ENCODE data around the gene MAGEB3.
"Not testable (repeated sequence)": the region's sequence is repeated elsewhere in the genome, so short reads cannot be mapped to it uniquely, and the experiment has no call there.

MAGEB3 gene, protein sequence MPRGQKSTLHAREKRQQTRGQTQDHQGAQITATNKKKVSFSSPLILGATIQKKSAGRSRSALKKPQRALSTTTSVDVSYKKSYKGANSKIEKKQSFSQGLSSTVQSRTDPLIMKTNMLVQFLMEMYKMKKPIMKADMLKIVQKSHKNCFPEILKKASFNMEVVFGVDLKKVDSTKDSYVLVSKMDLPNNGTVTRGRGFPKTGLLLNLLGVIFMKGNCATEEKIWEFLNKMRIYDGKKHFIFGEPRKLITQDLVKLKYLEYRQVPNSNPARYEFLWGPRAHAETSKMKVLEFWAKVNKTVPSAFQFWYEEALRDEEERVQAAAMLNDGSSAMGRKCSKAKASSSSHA

DNA sequence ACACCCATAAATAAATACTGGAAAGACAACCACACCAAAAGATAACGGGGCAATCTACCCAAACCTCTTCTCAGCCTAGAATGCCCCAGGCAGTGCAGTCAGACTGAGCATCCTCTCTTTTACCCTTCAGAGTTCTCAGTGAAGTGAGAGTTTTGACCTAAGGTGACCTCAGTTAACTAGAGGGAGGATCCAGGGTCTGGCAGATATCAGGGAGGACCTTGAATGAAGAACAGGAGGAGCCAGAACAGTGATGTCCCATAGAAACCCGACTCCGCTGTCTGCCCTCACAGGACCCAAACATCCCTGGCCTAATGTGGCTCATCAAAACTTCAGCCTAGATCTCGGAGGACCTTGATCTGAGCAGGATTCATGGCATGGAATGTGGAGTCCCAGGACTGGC is at the start of gene MAGEB3:
MAGEB3 (plus strand) TSS at position 263 of the 400 bp plus-strand sequence. CDS start 5,268 bp downstream, outside the sequence.
- no peak for DNase-seq (ENCODE audit: low read depth in 2 of 2)

DNA sequence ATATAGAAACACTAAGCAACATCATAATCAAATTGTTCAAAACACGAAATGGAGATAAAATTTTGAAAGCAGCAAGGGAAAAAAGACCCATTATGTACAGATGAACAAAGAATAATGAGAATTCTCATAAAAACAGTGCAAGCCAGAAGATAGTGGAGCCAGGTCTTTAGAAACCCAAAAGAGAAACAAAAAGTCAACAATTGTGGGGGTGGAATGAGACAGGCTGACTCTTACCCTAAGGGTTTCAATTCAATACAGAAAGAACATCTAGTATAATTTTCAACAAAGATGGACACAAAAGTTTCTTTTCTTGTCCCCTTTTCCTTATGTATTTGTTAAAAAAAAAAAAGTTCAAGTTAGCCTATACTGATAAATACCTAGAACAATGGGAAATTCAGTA is 49.1 kb upstream of the MAGEB3 start:
- DNase-seq (ENCODE audit: low read depth in 2 of 2), result no peak

DNA sequence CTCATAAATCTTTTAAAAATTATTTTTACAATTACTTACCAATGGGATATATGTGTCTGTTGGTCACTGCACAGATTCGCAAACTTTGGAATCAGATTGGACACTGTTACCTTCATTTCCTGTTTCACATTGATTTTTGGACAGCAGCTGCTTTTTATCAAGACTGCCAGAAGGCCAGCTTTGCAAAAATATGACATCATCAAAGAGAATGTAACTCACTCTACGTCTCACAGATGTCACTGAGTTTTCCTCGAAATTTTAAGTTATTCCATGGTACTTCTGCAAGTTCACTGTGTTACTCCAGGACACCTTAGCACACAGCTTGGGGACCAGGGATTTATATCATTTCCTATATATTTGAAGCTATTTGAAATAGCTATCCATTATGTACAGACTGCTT is 46.9 kb upstream of the MAGEB3 start:
- DNase-seq (ENCODE audit: low read depth in 2 of 2), result no peak

DNA sequence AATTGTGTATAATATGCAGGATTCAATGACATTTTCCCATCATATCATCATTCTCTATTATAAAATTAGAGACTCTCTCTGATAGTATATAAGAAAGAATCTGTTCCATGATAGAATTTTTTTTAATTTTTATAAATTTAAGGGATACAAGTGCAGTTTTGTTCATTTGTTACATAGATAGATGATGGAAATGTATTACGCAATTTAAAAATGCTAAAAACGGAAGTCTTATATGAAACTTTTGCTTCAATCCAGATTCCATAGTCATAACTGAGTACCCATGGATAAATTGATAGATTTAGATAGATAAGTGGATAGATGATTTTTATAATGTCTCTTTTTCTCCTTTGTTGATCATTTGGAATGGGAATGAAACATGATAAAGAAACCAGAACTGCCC is 40.0 kb upstream of the MAGEB3 start:
- DNase-seq (ENCODE audit: low read depth in 2 of 2), result no peak

DNA sequence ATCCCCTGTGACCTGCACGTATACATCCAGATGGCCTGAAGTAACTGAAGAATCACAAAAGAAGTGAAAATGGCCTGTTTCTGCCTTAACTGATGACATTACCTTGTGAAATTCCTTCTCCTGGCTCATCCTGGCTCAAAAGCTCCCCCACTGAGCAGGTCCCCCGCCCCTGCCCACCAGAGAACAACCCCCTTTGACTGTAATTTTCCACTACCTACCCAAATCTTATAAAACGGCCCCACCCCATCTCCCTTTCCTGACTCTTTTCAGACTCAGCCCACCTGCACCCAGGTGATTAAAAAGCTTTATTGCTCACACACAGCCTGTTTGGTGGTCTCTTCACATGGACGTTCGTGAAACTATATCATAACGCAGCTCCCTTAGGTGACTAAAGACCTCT is 36.5 kb upstream of the MAGEB3 start:
- not testable (repeated sequence) for DNase-seq (ENCODE audit: low read depth in 2 of 2)

DNA sequence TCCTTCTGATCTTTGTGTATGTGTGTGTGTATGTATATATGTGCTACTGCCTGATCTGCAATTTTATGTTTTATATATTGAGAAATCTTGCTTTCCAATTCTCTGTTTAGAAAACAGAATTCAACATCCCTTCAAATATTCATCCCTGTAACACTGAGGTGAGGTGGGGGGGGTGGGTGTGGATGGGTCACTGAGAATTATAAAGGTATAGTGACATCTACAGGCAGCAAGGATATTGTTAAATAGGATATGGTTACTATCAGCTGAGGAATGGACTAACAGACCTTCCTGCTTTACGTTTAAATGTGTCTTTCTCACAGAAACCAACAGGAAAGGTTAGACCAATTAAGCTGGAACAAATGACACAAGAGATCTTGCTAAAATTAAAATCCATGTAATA is 34.1 kb upstream of the MAGEB3 start:
- DNase-seq (ENCODE audit: low read depth in 2 of 2), result no peak

DNA sequence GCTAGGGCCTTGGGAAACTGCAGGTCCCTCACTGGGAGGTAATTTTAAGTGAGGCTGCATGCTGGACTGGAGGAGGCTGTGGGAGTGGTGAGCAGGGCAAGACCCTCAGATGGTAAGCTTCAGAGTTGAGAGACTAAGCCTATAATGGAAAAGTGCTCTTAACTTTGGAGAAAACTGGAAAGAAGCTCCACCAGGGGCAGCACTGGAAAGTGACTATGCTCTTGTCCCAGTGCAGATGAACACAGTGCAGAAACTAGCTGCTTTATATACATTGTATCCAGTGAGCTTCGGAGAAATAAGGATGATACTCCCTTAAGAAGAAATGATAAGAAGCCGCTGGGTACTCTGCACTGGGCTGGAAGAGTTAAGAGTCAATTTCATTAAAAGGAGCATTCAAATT is 18.3 kb upstream of the MAGEB3 start:
- DNase-seq (ENCODE audit: low read depth in 2 of 2), result no peak

DNA sequence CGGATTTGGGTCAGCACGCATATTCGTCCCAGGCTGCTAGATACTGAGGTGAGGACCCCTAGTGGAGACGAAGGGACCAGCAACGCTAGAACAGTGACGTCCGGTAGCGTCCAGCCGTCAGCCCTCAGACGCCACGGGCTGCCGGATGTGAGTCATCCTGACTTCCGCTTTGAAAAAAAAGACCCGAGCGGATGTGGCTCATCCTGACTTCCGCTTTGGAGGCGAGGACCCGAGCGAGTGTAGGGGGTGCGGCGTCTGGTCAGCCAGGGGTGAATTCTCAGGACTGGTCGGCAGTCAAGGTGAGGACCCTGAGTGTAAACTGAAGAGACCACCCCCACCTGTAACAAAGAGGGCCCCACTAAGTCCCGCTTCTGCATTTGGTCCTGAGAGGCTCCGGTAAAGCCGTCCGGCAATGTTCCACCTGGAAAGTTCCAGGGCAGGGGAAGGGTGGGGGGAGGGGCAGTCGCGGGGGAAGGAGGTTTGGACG is 15.1 kb upstream of the MAGEB3 start, which contains the start of gene MAGEB2:
MAGEB2 (plus strand) TSS at position 207 of the 487 bp plus-strand sequence. CDS start 3,018 bp downstream, outside the sequence.
- DNase-seq (ENCODE audit: low read depth in 2 of 2), result no peak

DNA sequence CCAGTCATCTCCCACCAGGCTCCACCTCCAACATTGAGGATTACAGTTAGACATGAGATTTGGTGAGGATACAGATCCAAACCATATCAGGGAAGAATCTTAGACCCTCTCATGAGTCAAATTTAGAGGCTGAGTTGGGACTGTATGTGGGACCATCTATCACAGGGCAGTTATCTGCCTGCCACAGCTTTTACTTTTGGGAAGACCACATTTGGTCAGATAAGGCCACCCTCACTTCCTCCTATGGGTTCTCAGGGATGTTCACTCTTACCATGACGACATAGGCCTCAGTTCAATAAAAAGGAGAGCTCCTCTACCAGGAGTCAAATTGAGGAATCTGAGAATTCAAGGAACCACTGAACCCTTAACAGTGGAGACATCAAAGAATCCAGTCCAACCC is 13.0 kb upstream of the MAGEB3 start:
- DNase-seq (ENCODE audit: low read depth in 2 of 2), result no peak

DNA sequence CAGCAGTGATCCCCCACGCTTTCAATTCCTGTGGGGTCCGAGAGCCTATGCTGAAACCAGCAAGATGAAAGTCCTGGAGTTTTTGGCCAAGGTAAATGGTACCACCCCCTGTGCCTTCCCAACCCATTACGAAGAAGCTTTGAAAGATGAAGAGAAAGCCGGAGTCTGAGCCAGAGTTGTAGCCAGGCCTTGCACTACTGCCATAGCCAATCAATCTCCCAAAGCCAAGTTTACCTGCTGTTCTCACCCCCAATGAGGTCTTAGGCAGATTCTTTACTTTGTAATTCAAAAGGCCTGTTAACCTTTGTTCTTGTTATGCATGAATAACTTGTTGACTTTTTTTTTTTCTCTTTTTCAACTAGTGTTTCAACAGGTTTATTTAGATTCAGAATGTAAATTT is 11.1 kb upstream of the MAGEB3 start:
- no peak for DNase-seq (ENCODE audit: low read depth in 2 of 2)

DNA sequence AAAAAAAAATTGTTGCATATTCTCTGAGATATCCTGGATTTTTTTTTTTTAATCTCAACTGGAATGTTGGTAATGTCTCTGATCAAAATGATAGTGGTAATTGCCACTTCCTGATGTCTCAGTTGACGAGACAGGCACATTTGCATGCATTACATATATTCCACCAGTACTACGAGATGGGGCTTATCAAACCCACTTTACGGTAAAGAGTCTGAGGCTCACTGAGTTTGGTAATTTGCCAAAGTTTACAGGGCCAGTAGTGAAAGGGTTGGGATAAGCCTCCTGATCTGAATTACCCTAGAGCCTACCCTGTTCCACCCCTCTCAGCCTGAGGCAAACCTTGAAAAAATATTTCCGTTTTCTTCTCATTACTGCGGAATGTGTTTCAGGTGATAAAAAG is 9.8 kb upstream of the MAGEB3 start:
- DNase-seq (ENCODE audit: low read depth in 2 of 2), result no peak

DNA sequence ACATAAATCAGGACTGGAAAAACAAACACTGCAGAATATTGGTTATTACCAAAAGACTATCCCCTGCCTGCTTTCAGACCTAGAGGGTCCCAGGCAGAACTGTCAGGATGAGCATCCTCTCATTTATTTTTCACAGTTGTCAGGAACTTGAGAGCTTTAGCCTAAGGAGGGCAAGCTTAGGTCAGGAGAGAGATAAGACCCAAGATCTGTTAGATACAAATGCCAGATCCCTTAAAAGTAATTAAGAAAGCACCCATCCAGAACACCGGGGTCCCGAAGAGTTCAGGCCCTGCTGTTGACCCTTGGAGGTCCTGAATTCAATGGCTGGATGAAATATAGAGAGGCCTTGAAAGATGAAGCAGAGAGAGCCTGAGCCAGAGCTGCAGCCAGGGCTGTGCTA is 5.9 kb upstream of the MAGEB3 start:
- no peak for DNase-seq (ENCODE audit: low read depth in 2 of 2)

DNA sequence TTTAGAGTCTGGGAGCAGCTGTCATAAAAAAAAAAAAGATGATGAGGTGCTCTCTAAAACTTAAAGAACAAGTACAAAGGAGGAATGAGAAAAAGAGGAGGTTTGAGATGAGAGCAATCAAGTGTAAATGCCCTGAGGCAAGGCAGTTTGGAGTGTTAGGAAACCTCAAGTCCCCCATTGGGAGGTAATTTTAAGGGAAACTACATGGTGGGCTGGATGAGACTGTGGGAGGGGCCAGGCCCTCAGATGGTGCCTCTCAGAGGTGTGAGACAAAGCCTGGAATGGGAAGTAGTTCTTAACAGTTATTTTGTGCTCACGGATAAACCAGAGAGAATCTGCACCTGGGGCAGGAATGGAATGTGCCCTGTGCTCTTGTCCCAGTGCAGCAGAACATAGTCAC is 1.9 kb upstream of the MAGEB3 start:
- no peak for DNase-seq (ENCODE audit: low read depth in 2 of 2)

DNA sequence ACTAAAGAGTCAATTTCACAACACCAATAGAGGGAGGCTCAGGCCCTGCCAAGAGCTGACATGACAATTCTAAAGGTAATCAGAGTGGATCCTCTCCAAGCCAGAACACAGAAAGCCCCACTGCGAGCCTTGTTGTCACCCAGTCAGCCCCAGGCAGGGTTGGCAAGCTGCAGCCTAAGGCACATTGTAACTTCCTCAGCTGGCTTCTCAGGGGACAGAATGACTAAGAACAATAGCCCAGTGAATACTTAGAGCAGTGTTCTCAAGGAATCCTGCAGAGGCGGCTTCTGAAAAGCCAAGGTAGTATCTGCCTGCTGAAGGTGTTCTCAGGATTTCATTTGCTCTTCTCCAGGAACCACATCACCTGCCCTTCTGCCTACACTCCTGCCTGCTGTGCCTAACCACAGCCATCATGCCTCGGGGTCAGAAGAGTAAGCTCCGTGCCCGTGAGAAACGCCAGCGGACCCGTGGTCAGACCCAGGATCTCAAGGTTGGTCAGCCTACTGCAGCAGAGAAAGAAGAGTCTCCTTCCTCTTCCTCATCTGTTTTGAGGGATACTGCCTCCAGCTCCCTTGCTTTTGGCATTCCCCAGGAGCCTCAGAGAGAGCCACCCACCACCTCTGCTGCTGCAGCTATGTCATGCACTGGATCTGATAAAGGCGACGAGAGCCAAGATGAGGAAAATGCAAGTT is 11.4 kb downstream of the MAGEB3 start, which contains the start of gene MAGEB4:
MAGEB4 (plus strand) TSS at position 277 of the 692 bp plus-strand sequence; CDS start at position 413, 136 bp downstream.
- DNase-seq (ENCODE audit: low read depth in 2 of 2), result no peak

DNA sequence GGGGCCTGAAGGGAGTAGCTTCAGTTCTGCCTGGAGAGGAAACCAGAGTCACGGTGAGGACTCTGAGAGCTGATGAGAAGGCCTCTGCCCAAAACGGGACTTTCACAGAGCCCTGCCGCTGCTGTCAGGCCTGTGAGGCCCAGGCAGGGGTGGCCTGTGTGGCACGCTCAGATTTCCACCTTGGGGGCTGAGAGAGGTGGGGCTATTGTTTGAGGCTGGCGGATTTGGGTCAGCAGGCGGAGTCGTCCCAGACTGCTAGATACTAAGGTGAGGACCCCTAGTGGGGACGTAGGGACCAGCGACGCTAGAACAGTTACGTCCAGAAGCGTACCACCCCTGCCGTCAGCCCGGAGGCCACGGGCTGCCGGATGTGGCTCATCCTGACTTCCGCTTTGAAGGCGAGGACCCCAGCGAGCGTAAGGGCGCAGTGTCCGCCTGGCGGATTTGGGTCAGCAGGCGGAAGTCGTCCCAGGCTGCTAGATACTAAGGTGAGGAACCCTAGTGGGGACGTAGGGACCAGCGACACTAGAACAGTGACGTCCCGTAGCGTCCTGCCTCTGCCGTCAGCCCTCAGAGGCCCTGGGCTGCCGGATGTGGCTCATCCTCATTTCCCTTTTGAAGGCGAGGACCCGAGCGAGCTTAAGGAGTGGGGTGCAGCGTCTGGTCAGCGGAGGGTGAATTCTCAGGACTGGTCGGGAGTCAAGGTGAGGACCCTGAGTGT is 16.5 kb downstream of the MAGEB3 start, which contains the start of gene MAGEB1:
MAGEB1 (plus strand) TSS at position 378 of the 721 bp plus-strand sequence. CDS start 3,348 bp downstream, outside the sequence.
- DNase-seq (ENCODE audit: low read depth in 2 of 2), result no peak

DNA sequence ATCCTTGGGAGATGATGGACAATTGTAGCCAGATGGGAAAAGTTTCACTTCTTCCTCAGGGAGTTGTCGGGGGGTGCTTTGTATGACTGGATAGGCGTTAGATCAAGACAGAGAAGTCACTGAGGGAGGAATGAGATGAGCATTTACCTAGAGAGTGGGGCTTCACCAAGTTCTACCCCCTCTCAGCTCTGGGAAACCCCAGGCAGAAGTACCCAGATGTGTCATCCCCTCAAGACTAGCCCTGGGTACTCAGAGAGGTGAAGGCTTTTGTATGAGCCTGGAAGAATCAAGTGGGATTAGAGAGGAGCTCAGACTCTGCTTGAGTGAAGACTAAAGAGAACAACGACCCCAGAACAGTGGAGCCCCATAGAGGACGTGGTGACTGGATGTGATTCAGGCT is 18.4 kb downstream of the MAGEB3 start:
- DNase-seq (ENCODE audit: low read depth in 2 of 2), result no peak

DNA sequence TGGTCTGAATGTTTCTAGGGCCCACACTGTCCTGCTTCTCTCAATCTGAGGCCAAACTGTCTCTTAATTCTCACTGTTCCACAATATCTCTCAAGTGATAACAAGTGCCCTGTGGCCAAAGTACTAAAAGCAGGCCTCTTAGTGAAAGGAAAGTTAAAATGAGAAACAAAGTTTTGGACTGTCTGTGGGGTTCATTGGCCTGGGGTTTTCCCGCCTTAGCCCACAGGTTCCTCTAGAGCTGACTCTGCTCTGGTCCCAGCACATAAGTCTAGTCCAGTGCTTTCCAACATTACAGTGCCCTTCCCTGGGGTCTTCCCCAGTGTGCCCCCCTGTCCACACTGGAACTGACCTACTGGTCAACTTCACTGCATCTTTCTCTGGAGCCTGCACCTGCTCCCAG is 22.8 kb downstream of the MAGEB3 start:
- no peak for DNase-seq (ENCODE audit: low read depth in 2 of 2)

DNA sequence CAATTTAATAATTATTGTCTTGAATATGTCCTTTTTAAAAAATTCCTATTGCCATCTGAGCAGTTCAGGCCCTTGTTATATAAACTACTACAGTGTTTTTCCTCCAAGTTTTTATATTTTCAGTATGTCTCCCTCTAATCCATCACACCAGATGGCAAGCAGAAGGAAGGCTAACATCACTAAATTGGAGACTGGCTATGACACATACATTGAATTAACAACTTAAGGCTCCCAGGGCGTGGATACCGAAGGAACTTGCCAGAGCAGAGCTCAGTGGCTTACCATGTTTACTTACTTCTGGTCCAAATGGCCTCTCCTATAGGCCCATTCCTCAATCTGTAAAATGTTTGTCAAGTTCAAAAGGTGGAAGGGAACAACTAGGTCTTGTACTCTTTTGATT is 29.5 kb downstream of the MAGEB3 start:
- DNase-seq (ENCODE audit: low read depth in 2 of 2), result no peak

DNA sequence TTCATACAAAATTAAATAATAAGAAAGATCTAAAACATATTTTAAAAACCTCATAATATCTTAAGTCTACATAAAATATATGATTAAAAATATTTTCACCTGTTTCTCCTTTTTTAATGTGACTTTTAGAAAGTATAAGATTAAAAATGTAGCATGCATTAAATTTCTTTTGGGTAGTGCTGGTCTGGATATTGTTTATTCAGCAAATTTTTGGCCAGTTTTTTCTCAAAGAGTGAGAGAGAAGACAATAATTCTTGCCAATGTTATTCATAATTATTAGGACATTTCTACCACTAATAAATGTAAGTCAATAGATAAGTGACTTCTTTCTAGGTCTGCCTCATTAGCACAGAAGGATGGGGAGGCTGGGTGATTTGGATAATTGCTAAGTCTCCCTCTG is 30.6 kb downstream of the MAGEB3 start:
- no peak for DNase-seq (ENCODE audit: low read depth in 2 of 2)

DNA sequence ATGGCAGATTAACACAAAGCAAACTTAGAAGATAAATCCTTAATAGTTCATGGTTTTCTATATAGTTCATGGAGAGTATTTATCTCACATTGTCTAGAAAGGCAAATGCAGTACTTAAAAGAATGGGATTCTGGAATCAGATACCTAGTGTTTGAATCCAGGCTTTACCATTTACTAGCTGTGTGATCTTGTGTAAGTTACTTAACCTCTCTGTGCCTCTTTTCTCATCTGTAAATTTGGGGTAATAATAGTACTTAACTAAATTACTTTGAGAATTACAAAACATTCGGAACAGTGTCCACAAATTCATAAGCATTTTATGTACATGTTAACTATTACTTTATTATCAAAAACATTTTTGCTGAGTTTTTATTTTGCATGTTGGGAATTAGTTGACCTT is 32.3 kb downstream of the MAGEB3 start:
- DNase-seq (ENCODE audit: low read depth in 2 of 2), result no peak

DNA sequence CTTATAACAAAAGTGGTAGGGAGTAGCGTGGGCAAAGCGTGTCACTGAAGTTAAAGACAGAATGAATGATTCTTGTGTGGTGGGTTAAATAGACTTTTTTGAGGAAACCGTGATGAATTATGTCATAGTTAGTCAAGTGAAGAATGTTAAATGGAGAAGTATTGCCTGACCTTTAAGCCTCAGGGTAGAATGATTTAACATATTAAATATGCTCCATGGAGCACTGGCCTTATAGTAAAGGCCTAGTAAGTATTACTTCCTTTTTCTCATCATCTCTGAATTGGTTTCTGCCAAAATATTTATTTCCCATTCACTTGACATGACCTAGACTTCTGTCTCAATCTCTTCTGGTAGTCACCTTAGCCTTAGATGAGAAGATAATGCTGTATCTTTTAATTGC is 40.2 kb downstream of the MAGEB3 start:
- DNase-seq (ENCODE audit: low read depth in 2 of 2), result no peak

DNA sequence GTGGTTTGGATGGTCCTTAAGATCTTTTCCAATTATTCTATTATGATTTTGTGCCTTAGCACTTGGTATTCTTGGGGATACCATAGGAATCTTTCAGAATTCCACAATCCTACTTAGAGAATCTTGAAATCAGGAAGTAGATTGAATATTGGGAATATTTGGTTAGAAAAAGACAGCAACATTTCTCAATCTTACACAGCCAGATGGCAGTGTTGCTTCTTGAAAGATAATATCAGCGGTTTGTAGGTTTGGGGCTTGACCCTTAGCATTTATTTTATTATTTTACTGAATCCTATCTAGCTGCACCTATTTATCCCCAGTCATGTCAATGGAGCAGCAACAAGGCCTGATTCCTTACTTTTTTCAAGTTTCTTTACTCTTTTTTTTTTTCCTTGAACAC is 45.0 kb downstream of the MAGEB3 start:
- DNase-seq (ENCODE audit: low read depth in 2 of 2), result no peak
